ENCODE data around the gene IL1A. TPM values are rescaled to one million over a fixed set of nuclear protein-coding genes. Genes with fewer than 3 reads are reported as not detected.

The IL1A gene
- total and polyA plus RNA-seq, 10 of the 15 experiments (the other 5 are each of a cell fraction or from before 2014, with no cell fraction given) = 0.10 to 8.7 (median 6.9) TPM

DNA sequence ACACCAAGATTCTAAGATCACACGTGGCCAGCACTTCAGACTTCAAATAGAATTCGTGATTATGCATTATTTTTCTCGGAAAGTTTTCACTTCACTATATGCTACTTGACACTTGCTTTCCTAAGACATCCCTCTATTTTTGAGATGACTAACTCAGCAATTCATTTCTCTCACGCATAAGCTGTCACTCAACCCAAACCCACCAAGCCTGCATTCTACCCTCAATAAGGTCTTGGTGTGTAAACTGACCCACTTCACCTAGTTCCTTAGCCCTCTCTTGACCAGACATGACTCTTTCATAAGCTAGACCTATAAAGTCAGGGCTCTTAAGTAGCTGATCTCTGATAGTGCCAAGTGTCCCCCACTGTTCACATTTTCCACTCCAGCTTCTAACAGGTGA lies 31.6 kb downstream of the IL1A start:
- H3K9ac ChIP-seq (ENCODE audit: control insufficient read depth, insufficient read depth, low read length) = no peak overlapping the region
- no peak overlapping the region for H3K4me2 ChIP-seq (ENCODE audit: control insufficient read depth, insufficient read depth)
- intact Hi-C loops (cut with micrococcal nuclease; ENCODE audit: unreplicated experiment) = no loop called here
- no peak overlapping the region for H3K4me3 ChIP-seq
- DNase-seq (ENCODE audit: low read depth, low spot score) = no peak
- WGBS (ENCODE audit: insufficient coverage, insufficient replicate concordance, low lambda C conversion rate, missing lambda C conversion rate) = 52% methylated on average over 4 of the region's 4 CpGs
- H3K27ac ChIP-seq (ENCODE audit: control insufficient read depth, insufficient read depth) = no peak overlapping the region
- no peaks in the 10 kb centered on the region for H3K27me3 ChIP-seq (replicated peaks in 1 of 2; ENCODE audit: control insufficient read depth in 2 of 2, insufficient read depth in 2 of 2, low read length in 1 of 2)
- ChIA-PET RAD21 (ENCODE audit: unreplicated experiment) (interaction anchor here (1.0 to 10.0 kb wide), 8 partner anchors 8 to 189 kb away, joined by 3 to 281 read pairs (median 6); partner anchors contain the start of gene IL1A), SMC1A (ENCODE audit: uncharacterized antibody, unreplicated experiment) (interaction anchor here (0.8 to 10.4 kb wide), 21 partner anchors 8 to 189 kb away, joined by 3 to 362 read pairs (median 5); partner anchors contain the start of gene CKAP2L), POLR2A (interaction anchor here (0.6 to 3.6 kb wide), 6 partner anchors 11 to 847 kb away, joined by 3 to 17 read pairs (median 4); partner anchors contain the start of gene CKAP2L), CTCF (interaction anchor here (0.6 to 17.7 kb wide), 11 partner anchors 9 to 209 kb away, joined by 3 to 496 read pairs (median 5); no protein-coding TSS in a partner anchor)
- TF ChIP-seq, protein P1, sequence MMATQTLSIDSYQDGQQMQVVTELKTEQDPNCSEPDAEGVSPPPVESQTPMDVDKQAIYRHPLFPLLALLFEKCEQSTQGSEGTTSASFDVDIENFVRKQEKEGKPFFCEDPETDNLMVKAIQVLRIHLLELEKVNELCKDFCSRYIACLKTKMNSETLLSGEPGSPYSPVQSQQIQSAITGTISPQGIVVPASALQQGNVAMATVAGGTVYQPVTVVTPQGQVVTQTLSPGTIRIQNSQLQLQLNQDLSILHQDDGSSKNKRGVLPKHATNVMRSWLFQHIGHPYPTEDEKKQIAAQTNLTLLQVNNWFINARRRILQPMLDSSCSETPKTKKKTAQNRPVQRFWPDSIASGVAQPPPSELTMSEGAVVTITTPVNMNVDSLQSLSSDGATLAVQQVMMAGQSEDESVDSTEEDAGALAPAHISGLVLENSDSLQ (IDR thresholded peaks at IDR 0.05) = peak; percentile 79
- TF ChIP-seq GATAD2B (conservative IDR thresholded peaks at IDR 0.05; ENCODE audit: low read depth) (no peak), HCFC1 (IDR thresholded peaks at IDR 0.05; ENCODE audit: low read length) (no peak)
- BruUV-seq (replicated peaks) = no TSS peak
- in situ Hi-C loops (cut with MboI) = loop anchor here (5.0 kb wide), 2 partner anchors 125 to 185 kb away; no protein-coding TSS in a partner anchor
- H2AFZ ChIP-seq (ENCODE audit: control insufficient read depth, low read depth, low read length) = peak overlapping the region; percentile 31; the same call in 1 of the 2 replicates
- H3K79me2 ChIP-seq (ENCODE audit: control insufficient read depth, insufficient read depth, low read length) = peaks cover 3% of the 10 kb centered on the region
- no peaks in the 10 kb centered on the region for H3K9me3 ChIP-seq (replicated peaks; ENCODE audit: control insufficient read depth, insufficient read depth, low read length)
- no peak for ATAC-seq
- no peaks in the 10 kb centered on the region for H4K20me1 ChIP-seq (ENCODE audit: control insufficient read depth, insufficient read depth)
- peaks cover 7 to 37% of the 10 kb centered on the region in 2 experiments for H3K36me3 ChIP-seq (ENCODE audit: control insufficient read depth in 2 of 2, insufficient read depth in 2 of 2, low read length in 1 of 2)
- no peaks in the 10 kb centered on the region for H3K4me1 ChIP-seq (ENCODE audit: control insufficient read depth, insufficient read depth, low read length)
- FAIRE-seq = no peak

Data from GM12878 (cell line).